ENCODE measurements around the gene RRAD. TPM values are rescaled to one million over a fixed set of nuclear protein-coding genes. Genes with fewer than 3 reads are reported as not detected.

Gene RRAD
- total RNA-seq, 2 donors from 2014 or later: 173 to 266 TPM

GRCh38 chr16:66927918-66928649, 2.7 kb upstream of the RRAD start:
- Histone ChIP-seq H3K27ac (peak overlapping the region; percentile 87 to 98), H3K4me3 (no peak overlapping the region), H3K4me1 (peaks cover 0 to 54% of the 10 kb centered on the region in 2 donors), H3K9me3 (no peaks in the 10 kb centered on the region), H3K36me3 (no peaks in the 10 kb centered on the region), H3K27me3 (no peaks in the 10 kb centered on the region)
- no peak for DNase-seq (ENCODE audit: low spot score)
- TF ChIP-seq CTCF (IDR thresholded peaks at IDR 0.05): no peak

GRCh38 chr16:66926961-66927436, 1.7 kb upstream of the RRAD start:
- H3K27me3 ChIP-seq: no peaks in the 10 kb centered on the region
- peak overlapping the region; percentile 87 to 98 for H3K27ac ChIP-seq
- H3K9me3 ChIP-seq: no peaks in the 10 kb centered on the region
- H3K36me3 ChIP-seq: peaks cover 4% of the 10 kb centered on the region
- no peak overlapping the region for H3K4me3 ChIP-seq
- peaks cover 0 to 48% of the 10 kb centered on the region in 2 donors for H3K4me1 ChIP-seq
- DNase-seq (ENCODE audit: low spot score): no peak
- no peak for TF ChIP-seq CTCF (IDR thresholded peaks at IDR 0.05)

GRCh38 chr16:66926171-66926947, 1.0 kb upstream of the RRAD start:
- Histone ChIP-seq H3K4me1 (peaks cover 0 to 54% of the 10 kb centered on the region in 2 donors), H3K4me3 (peak overlapping the region; percentile 60 to 78), H3K27me3 (no peaks in the 10 kb centered on the region), H3K27ac (peak overlapping the region; percentile 87 to 98), H3K36me3 (peaks cover 11% of the 10 kb centered on the region), H3K9me3 (no peaks in the 10 kb centered on the region)
- TF ChIP-seq CTCF (IDR thresholded peaks at IDR 0.05): no peak
- DNase-seq (ENCODE audit: low spot score): no peak

GRCh38 chr16:66924527-66925321, 611 bp downstream of the RRAD start:
- no peaks in the 10 kb centered on the region for H3K27me3 ChIP-seq
- H3K27ac ChIP-seq: peak overlapping the region; percentile 87 to 98
- peak in 1 of 2 donors; percentile 45 for TF ChIP-seq CTCF (IDR thresholded peaks at IDR 0.05)
- DNase-seq (ENCODE audit: low spot score): no peak
- peaks cover 14% of the 10 kb centered on the region for H3K36me3 ChIP-seq
- peaks cover 0 to 53% of the 10 kb centered on the region in 2 donors for H3K4me1 ChIP-seq
- H3K4me3 ChIP-seq: peak overlapping the region; percentile 60 to 78
- no peaks in the 10 kb centered on the region for H3K9me3 ChIP-seq

- Histone ChIP-seq H3K36me3 (peaks cover 14% of the 10 kb centered on the region), H3K4me3 (peak overlapping the region; percentile 60 to 78), H3K9me3 (no peaks in the 10 kb centered on the region), H3K4me1 (peaks cover 0 to 59% of the 10 kb centered on the region in 2 donors), H3K27me3 (no peaks in the 10 kb centered on the region), H3K27ac (peak overlapping the region; percentile 87 to 98)
- no peak for DNase-seq (ENCODE audit: low spot score)
- no peak for TF ChIP-seq CTCF (IDR thresholded peaks at IDR 0.05)
Observed at GRCh38 chr16:66923866-66924265, 1.5 kb downstream of the RRAD start.
